Measurements from ENCODE around the gene PIAS4. TPM values are rescaled to one million over a fixed set of nuclear protein-coding genes. Genes with fewer than 3 reads are reported as not detected.

PIAS4 gene
- total RNA-seq, 1 donor from 2014 or later, result 36.4 TPM

DNA sequence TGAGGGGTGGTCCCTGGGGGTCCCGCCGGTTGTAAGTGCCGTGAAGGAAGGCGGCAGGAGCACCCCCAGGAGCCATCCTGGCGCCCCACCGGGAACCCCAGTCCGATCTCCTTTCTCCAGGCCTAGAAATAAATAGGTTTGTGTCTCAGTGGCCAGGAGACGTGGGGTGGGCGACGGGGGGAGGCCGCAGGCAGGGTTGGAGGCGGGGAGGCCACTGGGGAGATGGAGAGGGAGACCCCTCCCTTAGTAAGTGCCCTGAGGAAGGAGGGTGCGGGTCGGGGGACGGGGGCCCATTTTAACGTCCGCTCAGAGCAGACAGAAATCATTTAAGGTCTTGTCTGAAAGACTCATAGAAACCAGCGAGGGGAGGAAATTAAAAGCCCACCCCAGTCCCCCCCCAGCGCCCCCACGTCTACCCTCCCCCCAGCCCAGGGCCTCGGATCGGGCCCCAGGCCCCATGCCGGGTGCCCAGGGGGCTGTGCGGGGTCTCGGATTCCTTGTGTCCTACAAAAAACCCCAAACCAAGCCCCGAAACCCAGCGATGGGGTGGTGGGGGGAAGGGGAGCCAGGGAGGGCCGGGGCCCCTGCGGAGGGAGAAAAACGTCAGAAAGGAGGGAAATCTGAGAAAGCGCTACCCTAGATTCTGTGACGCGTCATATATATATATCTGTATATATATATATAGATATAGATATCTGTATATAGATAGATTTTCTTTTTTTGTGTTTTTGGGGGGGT, 39.6 kb downstream of the PIAS4 start:
- ChIA-PET CTCF (no interaction called here), POLR2A (no interaction called here)
- no peaks in the 10 kb centered on the region for H3K27me3 Mint-ChIP-seq
- H3K9me3 Mint-ChIP-seq, result no peaks in the 10 kb centered on the region
- H3K4me3 Mint-ChIP-seq, result no peak overlapping the region
- peaks cover 43% of the 10 kb centered on the region for H3K36me3 Mint-ChIP-seq (ENCODE audit: low read depth)
- no peak for ATAC-seq (ENCODE audit: low read depth)
- no peak for DNase-seq
- H3K27ac Mint-ChIP-seq, result no peak overlapping the region
- intact Hi-C loops (cut with micrococcal nuclease), result no loop called here
- TF ChIP-seq, protein P1, sequence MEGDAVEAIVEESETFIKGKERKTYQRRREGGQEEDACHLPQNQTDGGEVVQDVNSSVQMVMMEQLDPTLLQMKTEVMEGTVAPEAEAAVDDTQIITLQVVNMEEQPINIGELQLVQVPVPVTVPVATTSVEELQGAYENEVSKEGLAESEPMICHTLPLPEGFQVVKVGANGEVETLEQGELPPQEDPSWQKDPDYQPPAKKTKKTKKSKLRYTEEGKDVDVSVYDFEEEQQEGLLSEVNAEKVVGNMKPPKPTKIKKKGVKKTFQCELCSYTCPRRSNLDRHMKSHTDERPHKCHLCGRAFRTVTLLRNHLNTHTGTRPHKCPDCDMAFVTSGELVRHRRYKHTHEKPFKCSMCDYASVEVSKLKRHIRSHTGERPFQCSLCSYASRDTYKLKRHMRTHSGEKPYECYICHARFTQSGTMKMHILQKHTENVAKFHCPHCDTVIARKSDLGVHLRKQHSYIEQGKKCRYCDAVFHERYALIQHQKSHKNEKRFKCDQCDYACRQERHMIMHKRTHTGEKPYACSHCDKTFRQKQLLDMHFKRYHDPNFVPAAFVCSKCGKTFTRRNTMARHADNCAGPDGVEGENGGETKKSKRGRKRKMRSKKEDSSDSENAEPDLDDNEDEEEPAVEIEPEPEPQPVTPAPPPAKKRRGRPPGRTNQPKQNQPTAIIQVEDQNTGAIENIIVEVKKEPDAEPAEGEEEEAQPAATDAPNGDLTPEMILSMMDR (IDR thresholded peaks at IDR 0.05), result no peak
- H3K4me1 Mint-ChIP-seq, result peaks cover 15% of the 10 kb centered on the region

DNA sequence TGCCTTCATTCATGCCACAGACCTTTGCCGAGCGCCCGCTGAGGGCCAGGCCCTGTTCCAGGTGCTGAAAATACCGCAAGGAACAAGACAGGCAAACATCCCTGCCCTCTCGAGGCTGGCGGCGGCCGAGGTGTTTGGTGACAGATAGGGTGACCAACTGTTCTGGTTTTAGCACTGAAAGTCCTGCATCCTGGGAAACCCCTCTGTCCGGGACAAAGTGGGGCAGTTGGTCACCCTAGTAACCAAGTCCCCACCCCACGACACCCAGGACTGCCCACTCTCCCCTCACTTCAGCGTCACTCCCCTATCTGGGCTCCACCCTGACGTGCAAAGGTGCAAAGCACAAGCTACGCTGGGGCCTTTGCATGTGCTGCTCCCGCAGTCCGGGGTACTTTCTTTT, 41.9 kb downstream of the PIAS4 start:
- H3K36me3 Mint-ChIP-seq (ENCODE audit: low read depth), result peaks cover 55% of the 10 kb centered on the region
- H3K4me3 Mint-ChIP-seq, result no peak overlapping the region
- CTCF ChIA-PET, result no interaction called here
- TF ChIP-seq, protein P1 (IDR thresholded peaks at IDR 0.05), result no peak
- no peaks in the 10 kb centered on the region for H3K9me3 Mint-ChIP-seq
- H3K27me3 Mint-ChIP-seq, result no peaks in the 10 kb centered on the region
- intact Hi-C loops (cut with micrococcal nuclease), result no loop called here
- H3K4me1 Mint-ChIP-seq, result peaks cover 27% of the 10 kb centered on the region
- POLR2A ChIA-PET, result interaction anchor here (0.7 kb wide), 1 partner anchor 40 kb away, joined by 5 read pairs; no protein-coding TSS in a partner anchor
- DNase-seq (no peak), ATAC-seq (ENCODE audit: low read depth) (no peak)
- no peak overlapping the region for H3K27ac Mint-ChIP-seq

DNA sequence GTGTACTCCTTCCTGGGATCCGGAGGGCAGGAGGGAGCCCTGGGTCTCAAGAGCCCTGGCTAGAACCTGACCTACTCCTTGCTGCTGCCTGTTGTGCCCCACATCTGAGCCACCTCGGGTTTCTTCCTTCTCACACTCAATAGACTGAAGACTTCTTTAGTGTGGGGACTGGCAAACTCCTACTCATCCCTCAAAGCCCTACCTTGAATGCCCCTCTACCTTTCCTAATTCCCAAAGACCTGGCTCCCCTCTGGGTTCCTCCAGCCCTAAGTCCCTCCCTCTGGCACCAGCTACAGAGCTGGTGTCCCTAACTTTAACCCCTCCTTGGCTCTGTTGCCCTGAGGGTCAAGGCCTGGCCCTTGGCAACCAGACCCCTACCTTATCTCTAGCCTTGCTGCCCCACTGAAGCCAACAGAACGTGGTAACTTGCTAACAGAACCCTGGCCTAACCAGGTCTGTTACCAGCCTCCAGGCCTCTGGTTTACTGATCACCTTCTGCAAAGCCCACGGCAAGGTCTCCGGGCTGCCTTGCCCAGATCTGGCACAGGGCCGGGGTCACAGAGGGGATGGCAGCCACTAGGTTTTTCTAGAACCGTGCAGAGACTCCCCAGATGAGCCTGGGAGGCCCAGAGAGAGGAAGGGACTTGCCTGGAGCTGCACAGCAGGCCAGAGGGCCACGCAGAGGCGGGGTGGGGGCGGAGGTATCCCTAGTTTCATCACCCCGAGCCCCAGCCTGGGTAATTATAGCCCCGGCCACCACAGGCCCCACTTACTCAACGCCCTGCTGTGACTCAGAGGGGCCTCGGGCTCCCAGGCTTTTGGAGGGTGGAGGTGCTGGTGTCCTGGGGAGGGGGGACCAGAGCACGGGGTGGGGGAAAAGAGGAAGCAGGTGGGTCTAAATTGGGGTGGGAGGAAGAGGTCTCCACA, 43.9 kb downstream of the PIAS4 start:
- H3K27ac Mint-ChIP-seq, result no peak overlapping the region
- no peak overlapping the region for H3K4me3 Mint-ChIP-seq
- intact Hi-C loops (cut with micrococcal nuclease), result no loop called here
- POLR2A ChIA-PET, result no interaction called here
- TF ChIP-seq, protein P1 (IDR thresholded peaks at IDR 0.05), result no peak
- no peaks in the 10 kb centered on the region for H3K27me3 Mint-ChIP-seq
- no peak for DNase-seq
- H3K4me1 Mint-ChIP-seq, result peaks cover 29% of the 10 kb centered on the region
- CTCF ChIA-PET, result no interaction called here
- no peak for ATAC-seq (ENCODE audit: low read depth)
- no peaks in the 10 kb centered on the region for H3K9me3 Mint-ChIP-seq
- peaks cover 65% of the 10 kb centered on the region for H3K36me3 Mint-ChIP-seq (ENCODE audit: low read depth)

DNA sequence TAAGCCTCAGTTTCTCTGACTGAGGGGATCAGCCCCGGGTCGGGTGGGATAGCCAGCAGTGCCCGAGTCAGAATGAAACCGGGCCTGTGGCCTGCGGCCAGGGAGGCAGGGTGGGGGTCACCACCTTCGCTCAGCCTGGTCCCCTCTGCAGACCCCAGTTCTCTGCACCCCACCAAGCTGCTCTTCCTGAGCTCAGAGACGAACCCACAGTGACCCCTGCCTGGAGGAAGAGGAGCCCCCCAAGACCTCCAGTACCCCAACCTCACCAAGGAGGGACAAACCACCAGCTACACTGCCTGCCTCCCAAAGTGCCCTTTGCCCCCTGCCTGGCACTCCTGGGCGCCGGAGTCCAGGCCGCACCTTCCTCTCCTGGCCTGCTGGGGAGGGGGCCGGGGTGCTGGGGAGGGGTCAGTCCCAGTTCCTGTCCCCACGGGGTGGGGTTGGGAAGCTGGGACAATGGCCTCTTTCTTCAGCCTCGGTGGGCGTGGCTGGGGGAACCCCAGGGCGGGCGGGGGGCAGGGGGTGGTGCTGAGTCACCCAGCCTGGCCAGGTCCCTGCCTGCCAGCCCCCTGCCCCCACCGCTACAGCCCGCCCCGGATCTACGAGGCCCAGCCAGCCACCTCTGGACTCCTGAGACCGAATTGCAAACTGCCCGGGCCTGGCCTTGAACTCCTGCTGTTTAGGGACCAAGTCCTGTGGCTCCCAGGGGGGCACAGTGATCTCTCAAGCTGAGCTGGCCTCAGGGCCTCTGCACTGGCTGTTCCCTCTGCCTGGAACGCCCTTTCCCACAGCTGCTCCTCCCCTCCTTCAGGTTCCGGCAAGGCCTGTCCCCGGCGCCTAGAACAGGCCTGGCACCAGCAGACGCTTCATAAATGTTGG, 44.8 kb downstream of the PIAS4 start:
- Mint-ChIP-seq H3K9me3 (no peaks in the 10 kb centered on the region), H3K4me3 (peak overlapping the region; percentile 25), H3K4me1 (peaks cover 30% of the 10 kb centered on the region), H3K27me3 (no peaks in the 10 kb centered on the region), H3K36me3 (ENCODE audit: low read depth) (peaks cover 68% of the 10 kb centered on the region), H3K27ac (no peak overlapping the region)
- POLR2A ChIA-PET, result interaction anchor here (0.8 kb wide), 1 partner anchor 13 kb away, joined by 3 read pairs; no protein-coding TSS in a partner anchor
- DNase-seq (no peak), ATAC-seq (ENCODE audit: low read depth) (no peak)
- intact Hi-C loops (cut with micrococcal nuclease), result no loop called here
- TF ChIP-seq, protein P1 (IDR thresholded peaks at IDR 0.05), result no peak
- CTCF ChIA-PET, result no interaction called here

Measured in activated B cell treated with CpG ODN at 0.5 μM for 24 hours (primary cell).